Osteocyte (in vitro differentiated cells): ENCODE measurements around the gene CRYBG1. TPM values are rescaled to one million over a fixed set of nuclear protein-coding genes. Genes with fewer than 3 reads are reported as not detected.

ENCODE experiments used
- DNase-seq: peaks from one replicate; pipeline ENCODE4 v3.0.0; 2021; ENCODE audit warnings: mixed read lengths; ENCODE audit not compliant: unreplicated experiment; ENCODE audit errors: extremely low spot score
- H3K27ac Mint-ChIP-seq: one replicate; pipeline ENCODE4 v1.8.0; 2021; ENCODE audit warnings: mild to moderate bottlenecking, mixed read lengths; ENCODE audit not compliant: unreplicated experiment
- H3K27me3 Mint-ChIP-seq: one replicate; pipeline ENCODE4 v1.8.0; 2021; ENCODE audit warnings: mixed read lengths; ENCODE audit not compliant: unreplicated experiment
- H3K36me3 Mint-ChIP-seq: one replicate; pipeline ENCODE4 v1.8.0; 2021; ENCODE audit warnings: mixed read lengths; ENCODE audit not compliant: unreplicated experiment
- H3K4me1 Mint-ChIP-seq: one replicate; pipeline ENCODE4 v1.8.0; 2021; ENCODE audit warnings: mixed read lengths; ENCODE audit not compliant: unreplicated experiment
- H3K4me3 Mint-ChIP-seq: one replicate; pipeline ENCODE4 v1.8.0; 2021; ENCODE audit warnings: mild to moderate bottlenecking, moderate library complexity, mixed read lengths; ENCODE audit not compliant: unreplicated experiment
- H3K9me3 Mint-ChIP-seq: one replicate; pipeline ENCODE4 v1.8.0; 2021; ENCODE audit warnings: mixed read lengths; ENCODE audit not compliant: unreplicated experiment
- CTCF ChIP-seq: fragments of 200-600 bp; sonication (generic); IDR thresholded peaks from 2 replicates; pipeline ENCODE4 v1.5.0; 2021; ENCODE audit warnings: antibody characterized with exemption, mild to moderate bottlenecking, moderate library complexity
- total RNA-seq: library from RNA; stranded (reverse); gene quantifications from 2 replicates; pipeline ENCODE4 v1.2.1, GENCODE V29; 2021

The CRYBG1 gene
- total RNA-seq, 1 donor from 2014 or later = 2.4 TPM

GRCh38 chr6:106339334-106340029, 21.0 kb upstream of the CRYBG1 start:
- no peak overlapping the region for H3K4me3 Mint-ChIP-seq
- H3K9me3 Mint-ChIP-seq = no peaks in the 10 kb centered on the region
- H3K36me3 Mint-ChIP-seq = no peaks in the 10 kb centered on the region
- peaks cover 5% of the 10 kb centered on the region for H3K4me1 Mint-ChIP-seq
- peaks cover 31% of the 10 kb centered on the region for H3K27me3 Mint-ChIP-seq
- DNase-seq = no peak
- peak; percentile 74 for TF ChIP-seq CTCF
- H3K27ac Mint-ChIP-seq = no peak overlapping the region

GRCh38 chr6:106347219-106347618, 13.3 kb upstream of the CRYBG1 start:
- no peak for TF ChIP-seq CTCF
- Mint-ChIP-seq H3K4me1 (no peaks in the 10 kb centered on the region), H3K27ac (no peak overlapping the region), H3K27me3 (peaks cover 52% of the 10 kb centered on the region), H3K36me3 (no peaks in the 10 kb centered on the region), H3K9me3 (peaks cover under 1% of the 10 kb centered on the region), H3K4me3 (no peak overlapping the region)
- no peak for DNase-seq

- H3K4me3 Mint-ChIP-seq = no peak overlapping the region
- TF ChIP-seq CTCF = no peak
- H3K27me3 Mint-ChIP-seq = peaks cover 79% of the 10 kb centered on the region
- no peak for DNase-seq
- peaks cover 8% of the 10 kb centered on the region for H3K4me1 Mint-ChIP-seq
- H3K27ac Mint-ChIP-seq = no peak overlapping the region
- H3K36me3 Mint-ChIP-seq = no peaks in the 10 kb centered on the region
- peaks cover 6% of the 10 kb centered on the region for H3K9me3 Mint-ChIP-seq
Observed at GRCh38 chr6:106356378-106356777, 4.1 kb upstream of the CRYBG1 start.

GRCh38 chr6:106359959-106360409, 533 bp upstream of the CRYBG1 start:
- TF ChIP-seq CTCF = no peak
- H3K9me3 Mint-ChIP-seq = no peaks in the 10 kb centered on the region

GRCh38 chr6:106360989-106361430, 493 bp downstream of the CRYBG1 start:
- peaks cover 8% of the 10 kb centered on the region for H3K4me1 Mint-ChIP-seq
- no peaks in the 10 kb centered on the region for H3K9me3 Mint-ChIP-seq
- DNase-seq = no peak
- peaks cover 70% of the 10 kb centered on the region for H3K27me3 Mint-ChIP-seq
- no peak overlapping the region for H3K27ac Mint-ChIP-seq
- no peak for TF ChIP-seq CTCF
- H3K4me3 Mint-ChIP-seq = peak overlapping the region; percentile 72
- no peaks in the 10 kb centered on the region for H3K36me3 Mint-ChIP-seq

More at GRCh38 chr6:106359959-106360409, 533 bp upstream of the CRYBG1 start:
- peak overlapping the region; percentile 53 for H3K4me3 Mint-ChIP-seq
- no peak overlapping the region for H3K27ac Mint-ChIP-seq
- DNase-seq = no peak
- peaks cover 72% of the 10 kb centered on the region for H3K27me3 Mint-ChIP-seq
- peaks cover 8% of the 10 kb centered on the region for H3K4me1 Mint-ChIP-seq
- no peaks in the 10 kb centered on the region for H3K36me3 Mint-ChIP-seq
